HG02642 (cell line): ENCODE data around the gene C12orf60.
"Not testable (repeated sequence)": the region's sequence is repeated elsewhere in the genome, so short reads cannot be mapped to it uniquely, and the experiment has no call there.

Experiments used
- ATAC-seq: cut with Tn5 transposase; IDR thresholded peaks from one replicate; pipeline ENCODE4 v1.9.1; 2021; ENCODE audit warnings: mild to moderate bottlenecking; ENCODE audit not compliant: unreplicated experiment, poor library complexity

C12orf60 gene, protein sequence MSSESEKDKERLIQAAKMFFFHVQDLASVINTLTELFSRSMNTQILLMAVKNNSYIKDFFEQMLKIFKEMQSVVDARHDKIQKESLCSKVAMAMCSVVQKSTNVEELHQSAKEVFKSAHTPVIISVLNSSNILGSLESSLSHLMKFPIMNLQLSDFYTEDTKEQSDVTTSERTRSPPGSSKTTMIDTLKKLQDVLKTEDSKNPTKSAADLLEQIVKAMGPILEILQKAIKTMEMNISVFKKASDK

GRCh38 chr12:14803011-14803829 is at the start of gene C12orf60, which contains the start of gene WBP11:
Gene C12orf60 (plus strand): TSS chr12:14803670. CDS start chr12:14822936, 19,266 bp downstream.
Gene WBP11 (minus strand): TSS chr12:14803478. CDS start chr12:14801383, 2,095 bp downstream.
- ATAC-seq: peak; percentile 99

DNA sequence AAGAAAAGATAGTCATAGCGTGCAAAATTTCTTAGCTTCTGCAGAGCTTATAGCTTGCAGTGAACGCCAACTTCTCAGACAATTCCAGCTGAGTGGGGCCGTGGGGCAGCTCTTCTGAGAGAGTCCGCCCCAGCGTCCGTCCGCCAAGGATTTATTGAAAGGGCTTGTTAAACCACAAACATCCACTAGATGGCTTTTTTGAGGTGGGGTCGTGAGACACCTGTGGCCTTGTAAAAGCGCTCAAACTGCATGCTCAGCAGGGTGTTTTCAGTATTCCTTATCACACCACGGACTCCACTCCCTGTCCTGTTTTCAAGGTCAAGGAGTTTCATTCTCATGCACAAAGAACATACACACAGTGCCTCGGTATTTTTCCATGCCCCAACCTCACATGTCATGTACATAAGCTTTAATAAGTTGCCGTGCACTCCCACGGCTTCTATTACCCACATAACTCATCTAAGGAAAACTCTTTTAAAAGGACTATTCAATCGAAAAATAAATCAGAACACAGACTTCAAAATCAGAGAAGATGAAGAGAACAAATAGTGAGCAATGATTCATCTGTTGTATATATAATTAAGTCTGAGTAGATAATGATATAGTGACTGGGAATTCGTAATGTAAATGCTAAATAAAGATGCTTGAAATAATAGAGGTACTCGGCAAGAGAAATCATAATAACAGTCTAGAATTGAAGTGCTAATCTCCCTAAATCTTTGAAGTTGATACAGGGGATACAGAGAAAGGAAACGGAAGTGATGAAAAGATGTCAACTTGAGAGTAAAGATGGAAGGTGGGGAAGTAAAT is 46.9 kb upstream of the C12orf60 start:
- ATAC-seq: no peak

DNA sequence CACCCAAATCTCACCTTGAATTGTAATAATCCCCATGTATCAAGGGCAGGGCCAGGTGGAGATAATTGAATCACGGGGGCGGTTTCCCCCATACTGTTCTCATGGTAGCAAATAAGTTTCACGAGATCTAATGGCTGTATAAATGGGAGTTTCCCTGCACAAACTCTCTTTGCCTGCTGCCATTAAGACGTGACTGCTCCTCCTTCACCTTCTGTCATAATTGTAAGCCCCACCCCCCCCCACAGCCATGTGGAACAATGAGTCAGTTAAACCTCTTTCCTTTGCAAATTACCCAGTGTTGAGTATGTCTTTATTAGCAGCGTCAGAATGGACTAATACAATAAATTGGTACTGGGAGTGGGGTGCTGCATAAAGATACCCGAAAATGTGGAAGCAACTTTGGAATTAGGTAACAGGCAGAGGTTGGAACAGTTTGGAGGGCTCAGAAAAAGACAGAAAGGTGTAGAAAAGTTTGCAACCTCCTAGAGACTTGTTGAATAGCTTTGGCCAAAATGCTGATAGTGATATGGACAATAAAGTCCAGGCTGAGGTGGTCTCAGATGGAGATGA is 43.7 kb upstream of the C12orf60 start:
- not testable (repeated sequence) for ATAC-seq

DNA sequence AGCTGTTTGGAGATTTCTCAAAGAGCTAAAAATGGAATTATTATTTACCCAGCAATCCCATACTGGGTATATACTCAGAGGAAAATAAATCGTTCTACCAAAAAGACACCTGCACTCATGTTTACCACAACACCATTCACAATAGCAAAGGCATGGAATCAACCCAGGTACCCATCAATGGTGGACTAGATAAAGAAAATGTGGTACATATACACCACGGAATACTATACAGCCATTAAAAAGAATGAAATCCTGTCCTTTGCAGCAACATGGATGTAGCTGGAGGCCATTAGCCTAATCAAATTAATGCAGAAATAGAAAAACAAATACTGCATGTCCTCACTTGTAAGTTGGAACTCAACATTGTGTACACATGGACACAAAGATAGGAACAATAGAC is 38.1 kb upstream of the C12orf60 start:
- ATAC-seq: no peak

- not testable (repeated sequence) for ATAC-seq
These were observed 37.5 kb upstream of the C12orf60 start for GRCh38 chr12:14766020-14766419.

GRCh38 chr12:14766649-14767215 is 36.7 kb upstream of the C12orf60 start:
- no peak for ATAC-seq

DNA sequence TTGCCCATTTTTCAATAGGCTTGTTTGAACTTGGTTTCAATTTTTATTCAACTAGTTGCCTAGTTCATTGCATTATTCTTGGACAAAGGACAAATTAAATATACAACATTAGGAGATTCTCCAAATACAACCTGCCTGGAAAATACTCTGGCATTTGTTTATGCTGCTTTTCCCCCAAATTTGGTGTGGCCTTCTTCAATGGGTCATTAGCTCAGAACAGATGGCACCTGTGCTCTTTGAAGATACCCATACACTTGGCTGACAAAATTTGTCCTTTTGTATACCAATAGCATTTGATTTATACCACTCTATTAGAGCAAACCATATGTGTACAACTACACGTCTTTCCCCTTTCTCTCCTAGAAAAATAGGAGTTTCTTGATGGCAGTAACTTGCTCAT is 35.9 kb upstream of the C12orf60 start:
- ATAC-seq: no peak

- no peak for ATAC-seq
These were observed 34.6 kb upstream of the C12orf60 start for GRCh38 chr12:14768823-14769405.

DNA sequence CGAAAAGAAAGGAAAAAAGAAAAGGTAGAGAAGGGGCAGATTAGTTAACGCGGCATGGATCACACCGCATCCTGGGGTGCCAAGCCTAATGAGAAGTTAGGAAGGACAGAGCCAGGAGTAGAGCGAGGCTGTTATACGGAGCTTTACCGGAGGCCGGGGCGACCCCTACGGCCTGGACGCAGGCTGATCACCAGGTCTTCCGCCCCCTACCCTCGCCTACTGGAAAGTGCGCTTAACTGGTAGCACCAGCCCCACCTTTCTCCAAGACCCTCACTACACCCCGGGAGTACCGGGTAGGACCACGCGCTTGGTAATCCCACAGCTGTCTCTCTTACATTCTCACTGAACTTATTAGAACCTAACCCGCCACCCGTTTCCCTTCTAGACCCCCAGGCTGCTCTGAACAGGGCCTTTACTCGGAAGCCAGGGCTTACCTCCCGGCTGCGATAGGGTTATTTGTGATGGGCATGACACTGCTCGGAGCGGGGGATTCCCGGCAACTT is 34.0 kb upstream of the C12orf60 start:
- peak; percentile 4 for ATAC-seq

- ATAC-seq: peak; percentile 47
These were observed 33.4 kb upstream of the C12orf60 start for GRCh38 chr12:14769969-14770495.

GRCh38 chr12:14770496-14771461 is 32.7 kb upstream of the C12orf60 start:
- peak; percentile 22 for ATAC-seq

GRCh38 chr12:14771651-14772137 is 31.8 kb upstream of the C12orf60 start:
- no peak for ATAC-seq

GRCh38 chr12:14772946-14773345 is 30.5 kb upstream of the C12orf60 start:
- no peak for ATAC-seq

DNA sequence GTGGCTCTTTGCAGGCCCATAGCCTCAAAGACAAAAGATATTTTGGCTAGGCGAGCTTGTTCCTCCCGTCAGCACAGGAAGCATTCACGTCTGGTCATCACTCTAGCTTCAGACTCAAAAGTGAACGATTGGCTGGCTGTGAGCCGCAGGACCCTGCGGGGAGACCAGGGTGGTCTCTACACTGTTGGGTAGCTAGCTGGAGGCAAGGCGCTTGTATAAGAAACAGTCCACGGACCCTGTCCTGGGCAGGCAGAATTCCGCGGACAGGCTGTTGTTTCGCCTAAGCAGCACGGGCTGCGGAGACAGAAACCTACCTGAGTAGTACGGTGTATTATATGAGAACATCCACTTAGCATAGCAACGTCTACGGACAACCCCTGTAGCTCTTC is 29.8 kb upstream of the C12orf60 start:
- ATAC-seq: peak; percentile 18

- peak; percentile 61 for ATAC-seq
These were observed 29.2 kb upstream of the C12orf60 start for GRCh38 chr12:14774074-14774905.

DNA sequence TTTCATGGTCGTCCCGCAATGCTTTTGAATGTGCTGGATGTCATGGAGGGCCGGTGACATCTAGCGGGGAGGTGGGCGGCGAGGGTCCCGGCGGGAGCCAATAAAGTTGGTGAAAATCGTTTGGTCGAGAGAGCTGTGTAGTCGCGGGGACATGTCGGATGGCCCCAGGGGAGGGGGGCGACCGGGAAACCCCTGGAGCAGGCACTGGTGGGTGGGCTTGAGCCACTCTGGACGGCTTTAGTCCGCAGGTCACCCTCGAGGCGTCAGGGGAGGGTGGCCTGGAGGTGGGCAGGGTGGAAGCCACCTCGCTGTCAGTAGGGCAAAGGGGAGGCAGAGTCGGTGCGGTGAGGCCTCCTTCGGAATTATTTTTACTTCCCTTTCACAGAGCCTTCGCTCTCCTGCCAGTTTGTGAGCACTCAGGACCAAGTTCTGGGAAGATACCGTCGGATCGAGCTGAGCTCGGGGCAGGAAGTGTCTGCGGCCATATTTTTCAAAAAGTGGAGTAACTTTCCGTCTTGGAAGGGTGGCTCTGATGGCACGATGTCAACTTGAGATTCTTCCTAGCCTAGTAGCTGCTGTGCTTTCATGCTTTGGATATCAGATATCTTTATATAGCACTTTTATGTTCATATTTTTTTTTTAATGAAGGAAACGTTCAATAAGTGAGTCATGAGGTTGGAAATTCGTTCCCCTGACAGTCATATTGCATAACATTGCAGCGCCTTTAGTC is 28.4 kb upstream of the C12orf60 start:
- ATAC-seq: no peak

DNA sequence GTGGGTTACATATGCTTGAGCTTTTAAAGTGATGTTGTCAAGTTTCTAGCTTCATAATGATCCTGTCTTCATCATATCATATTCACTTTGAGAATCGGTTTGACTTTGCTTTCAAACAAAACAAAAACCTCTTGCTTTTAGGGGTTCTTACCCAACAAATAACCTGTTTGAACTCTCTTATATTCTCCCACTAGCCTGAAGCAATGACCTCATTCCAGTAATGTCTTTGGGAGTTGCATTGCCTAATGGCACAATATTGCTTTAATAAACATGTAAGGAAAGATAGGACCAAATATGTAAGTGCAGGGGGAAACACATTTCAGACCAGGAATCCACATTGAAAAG is 27.9 kb upstream of the C12orf60 start:
- ATAC-seq: no peak
